Mesothelial cell of epicardium (in vitro differentiated cells): ENCODE measurements around the gene CREB3L4. TPM values are rescaled to one million over a fixed set of nuclear protein-coding genes. Genes with fewer than 3 reads are reported as not detected.

ENCODE experiments used
- DNase-seq, 2 experiments: peaks; one replicate each; pipeline ENCODE4 v3.0.0; 2021; ENCODE audit warnings: low spot score in 2 of 2; ENCODE audit not compliant: unreplicated experiment in 2 of 2
- H3K27ac Mint-ChIP-seq: 2 replicates; pipeline ENCODE4 v1.8.0; 2021; ENCODE audit warnings: mixed read lengths
- H3K27me3 Mint-ChIP-seq: 2 replicates; pipeline ENCODE4 v1.8.0; 2021; ENCODE audit warnings: low read depth, mixed read lengths
- H3K36me3 Mint-ChIP-seq: 2 replicates; pipeline ENCODE4 v1.8.0; 2021; ENCODE audit warnings: mixed read lengths
- H3K4me1 Mint-ChIP-seq: 2 replicates; pipeline ENCODE4 v1.8.0; 2021; ENCODE audit warnings: mixed read lengths
- H3K4me3 Mint-ChIP-seq: 2 replicates; pipeline ENCODE4 v1.8.0; 2021; ENCODE audit warnings: mild to moderate bottlenecking, moderate library complexity, mixed read lengths
- H3K9me3 Mint-ChIP-seq: 2 replicates; pipeline ENCODE4 v1.8.0; 2021; ENCODE audit warnings: mixed read lengths
- total RNA-seq: library from RNA; stranded (reverse); gene quantifications from 3 replicates; pipeline ENCODE4 v1.2.1, GENCODE V29; 2021
- TF ChIP-seq, protein P1 (sequence below): fragments of 200-600 bp; sonication (generic); IDR thresholded peaks from one replicate; pipeline ENCODE4 v1.5.0; 2021; ENCODE audit warnings: antibody characterized with exemption; ENCODE audit not compliant: unreplicated experiment

CREB3L4 gene, protein sequence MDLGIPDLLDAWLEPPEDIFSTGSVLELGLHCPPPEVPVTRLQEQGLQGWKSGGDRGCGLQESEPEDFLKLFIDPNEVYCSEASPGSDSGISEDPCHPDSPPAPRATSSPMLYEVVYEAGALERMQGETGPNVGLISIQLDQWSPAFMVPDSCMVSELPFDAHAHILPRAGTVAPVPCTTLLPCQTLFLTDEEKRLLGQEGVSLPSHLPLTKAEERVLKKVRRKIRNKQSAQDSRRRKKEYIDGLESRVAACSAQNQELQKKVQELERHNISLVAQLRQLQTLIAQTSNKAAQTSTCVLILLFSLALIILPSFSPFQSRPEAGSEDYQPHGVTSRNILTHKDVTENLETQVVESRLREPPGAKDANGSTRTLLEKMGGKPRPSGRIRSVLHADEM
- 29.9 to 33.1 TPM (median 31.1 TPM) in 3 replicates for total RNA-seq

DNA sequence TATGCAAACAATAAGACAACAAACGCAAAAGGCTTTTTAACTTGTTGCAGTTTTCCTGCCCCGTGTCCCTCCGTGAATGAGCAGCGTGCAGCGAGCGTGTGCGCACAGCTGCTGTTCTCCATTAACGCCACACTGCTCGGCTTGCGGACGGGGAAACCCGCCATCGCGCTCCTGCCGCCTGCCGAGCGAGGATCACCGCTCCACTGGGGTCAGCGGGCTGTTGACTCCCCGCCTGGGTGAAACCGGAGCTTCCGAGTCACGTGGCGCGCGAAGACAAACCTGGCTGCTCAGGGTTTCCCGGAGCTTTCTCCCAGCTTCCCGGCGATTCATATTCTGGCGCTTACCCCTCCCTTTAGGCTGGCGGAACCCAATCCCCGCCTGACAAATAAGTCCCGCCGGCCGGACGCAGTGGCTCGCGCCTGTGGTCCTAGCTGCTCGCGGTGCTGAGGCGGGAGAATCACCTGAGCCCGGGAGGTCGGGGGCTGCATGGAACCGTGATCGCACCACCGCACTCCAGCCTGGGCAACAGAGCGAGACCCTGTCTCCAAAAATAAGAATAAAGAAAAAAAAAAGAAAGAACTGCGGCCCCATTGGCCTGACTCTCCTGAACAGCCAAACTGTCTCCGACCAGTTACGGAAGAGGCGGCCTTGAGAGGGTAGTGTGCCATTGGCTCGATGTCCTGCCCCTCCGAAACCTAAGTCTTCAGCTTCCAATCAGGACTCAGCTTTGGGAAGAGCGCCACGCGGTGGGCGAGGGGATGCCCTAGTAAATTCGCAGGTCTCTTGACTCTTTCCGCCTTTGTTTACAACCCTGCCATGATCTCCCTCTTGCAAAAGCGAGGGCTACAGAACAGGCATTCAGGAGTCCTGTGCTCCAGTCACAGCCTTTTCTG is at the start of gene CREB3L4:
TSS of gene CREB3L4 (plus strand) at position 796 of the 893 bp plus-strand sequence. CDS start 624 bp downstream, outside the sequence.
- H3K4me3 Mint-ChIP-seq, result peak within 1 kb of the TSS; percentile 95
- DNase-seq, result peak; percentile 74 to 87
- H3K27ac Mint-ChIP-seq, result peak within 1 kb of the TSS; percentile 98
- no peaks in the 10 kb centered on the region for H3K27me3 Mint-ChIP-seq
- H3K4me1 Mint-ChIP-seq, result peaks cover 40% of the 10 kb centered on the region
- no peaks in the 10 kb centered on the region for H3K36me3 Mint-ChIP-seq
- no peaks in the 10 kb centered on the region for H3K9me3 Mint-ChIP-seq
- TF ChIP-seq, protein P1, sequence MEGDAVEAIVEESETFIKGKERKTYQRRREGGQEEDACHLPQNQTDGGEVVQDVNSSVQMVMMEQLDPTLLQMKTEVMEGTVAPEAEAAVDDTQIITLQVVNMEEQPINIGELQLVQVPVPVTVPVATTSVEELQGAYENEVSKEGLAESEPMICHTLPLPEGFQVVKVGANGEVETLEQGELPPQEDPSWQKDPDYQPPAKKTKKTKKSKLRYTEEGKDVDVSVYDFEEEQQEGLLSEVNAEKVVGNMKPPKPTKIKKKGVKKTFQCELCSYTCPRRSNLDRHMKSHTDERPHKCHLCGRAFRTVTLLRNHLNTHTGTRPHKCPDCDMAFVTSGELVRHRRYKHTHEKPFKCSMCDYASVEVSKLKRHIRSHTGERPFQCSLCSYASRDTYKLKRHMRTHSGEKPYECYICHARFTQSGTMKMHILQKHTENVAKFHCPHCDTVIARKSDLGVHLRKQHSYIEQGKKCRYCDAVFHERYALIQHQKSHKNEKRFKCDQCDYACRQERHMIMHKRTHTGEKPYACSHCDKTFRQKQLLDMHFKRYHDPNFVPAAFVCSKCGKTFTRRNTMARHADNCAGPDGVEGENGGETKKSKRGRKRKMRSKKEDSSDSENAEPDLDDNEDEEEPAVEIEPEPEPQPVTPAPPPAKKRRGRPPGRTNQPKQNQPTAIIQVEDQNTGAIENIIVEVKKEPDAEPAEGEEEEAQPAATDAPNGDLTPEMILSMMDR, result no peak

DNA sequence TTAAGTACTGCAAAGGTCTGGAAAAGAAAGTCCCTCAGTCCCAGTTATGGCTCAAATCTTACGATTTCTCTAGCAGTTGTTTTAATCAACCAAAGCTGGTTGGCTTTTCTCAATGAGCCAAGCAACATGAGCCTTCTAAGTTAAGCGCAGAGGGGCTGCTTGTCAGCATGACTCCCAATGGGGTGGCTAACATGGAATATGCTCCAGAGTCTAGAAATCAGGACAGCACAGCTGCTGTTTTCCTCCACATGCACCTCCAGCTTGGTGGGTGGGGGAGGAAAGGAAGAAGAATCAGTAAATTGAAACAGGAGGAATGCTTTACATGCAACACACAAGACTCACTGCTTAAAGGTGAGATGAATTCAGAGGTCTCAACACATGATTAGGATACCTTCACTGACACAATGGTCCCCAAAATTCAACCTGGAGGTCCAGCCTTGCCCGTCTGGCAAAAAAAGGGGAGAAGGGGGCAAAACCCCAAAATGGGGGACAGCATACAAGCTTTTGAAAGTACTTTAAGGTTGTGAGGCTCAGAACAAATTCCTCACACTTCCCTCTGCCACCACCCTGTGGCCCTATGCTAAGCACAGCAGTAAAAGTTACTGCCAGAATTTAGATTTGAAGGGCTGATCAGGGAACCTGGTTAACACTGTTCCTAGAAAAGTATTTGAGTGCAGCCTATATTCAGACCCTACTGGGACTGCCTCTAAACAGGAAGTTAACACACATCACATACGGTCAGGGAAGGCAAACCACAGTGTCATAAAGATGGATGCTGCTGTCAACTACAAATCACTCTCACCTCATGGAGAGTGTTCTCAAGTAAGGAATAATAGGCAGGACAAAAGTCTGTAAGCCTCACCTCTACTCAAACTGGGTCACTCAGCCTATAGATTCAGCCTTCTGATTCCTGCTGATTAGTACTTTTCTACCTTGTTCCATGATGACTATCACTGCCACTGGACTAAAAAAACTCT is 47.5 kb upstream of the CREB3L4 start:
- no peaks in the 10 kb centered on the region for H3K36me3 Mint-ChIP-seq
- H3K9me3 Mint-ChIP-seq, result no peaks in the 10 kb centered on the region
- DNase-seq, result no peak
- no peaks in the 10 kb centered on the region for H3K27me3 Mint-ChIP-seq
- peak overlapping the region; percentile 83 for H3K27ac Mint-ChIP-seq
- H3K4me1 Mint-ChIP-seq, result peaks cover 44% of the 10 kb centered on the region
- peak overlapping the region; percentile 94 for H3K4me3 Mint-ChIP-seq
- TF ChIP-seq, protein P1, result no peak

DNA sequence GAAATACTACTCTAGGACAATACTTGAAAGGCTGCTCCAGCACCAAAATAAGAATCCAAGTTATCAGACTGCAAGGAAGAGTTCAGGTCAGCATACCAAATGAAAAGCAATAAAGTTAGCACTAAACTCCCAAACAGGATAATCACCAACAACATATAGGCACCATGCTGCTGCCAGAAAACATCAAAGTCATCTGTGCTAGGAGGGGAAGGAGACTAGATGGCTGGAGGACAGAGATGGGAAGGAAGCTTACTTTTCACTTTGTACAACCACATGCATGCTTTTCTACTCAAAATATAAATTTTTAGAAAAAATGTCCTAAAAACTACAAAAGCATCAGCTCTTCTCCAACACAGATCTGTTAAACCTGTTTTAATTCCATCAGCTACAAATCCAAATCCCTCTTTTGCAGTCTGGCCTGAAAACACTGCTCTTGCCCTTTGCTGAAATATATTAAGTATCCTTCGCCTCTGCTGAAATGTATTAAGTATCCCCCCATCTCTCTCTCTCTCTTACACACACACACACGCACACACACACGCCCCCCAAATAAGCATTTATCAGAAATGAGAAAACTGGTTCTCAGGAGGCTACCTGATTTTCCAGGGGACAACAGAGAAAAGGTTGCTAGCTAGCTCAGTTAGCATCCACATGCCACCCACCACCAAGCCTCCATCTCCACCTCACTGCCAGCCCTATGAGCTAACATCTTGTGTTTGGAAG is 46.5 kb upstream of the CREB3L4 start:
- Mint-ChIP-seq H3K27me3 (no peaks in the 10 kb centered on the region), H3K4me3 (peak overlapping the region; percentile 94), H3K9me3 (no peaks in the 10 kb centered on the region), H3K27ac (peak overlapping the region; percentile 93), H3K4me1 (peaks cover 44% of the 10 kb centered on the region), H3K36me3 (no peaks in the 10 kb centered on the region)
- TF ChIP-seq, protein P1, result no peak
- no peak for DNase-seq

DNA sequence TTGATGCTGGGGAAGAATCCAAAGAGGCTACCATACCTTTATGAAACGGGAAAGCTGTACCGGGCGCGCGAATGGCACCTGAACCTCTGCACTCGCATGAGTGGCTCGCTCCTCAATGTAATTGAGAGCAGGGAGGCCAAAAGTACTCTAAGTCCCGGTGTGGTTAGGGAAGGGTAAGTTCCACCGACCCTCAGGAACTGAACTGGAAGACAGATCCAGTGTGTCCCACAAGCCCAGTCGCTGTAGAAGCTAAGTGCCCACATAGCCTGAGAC is 46.0 kb upstream of the CREB3L4 start:
- Mint-ChIP-seq H3K4me1 (peaks cover 44% of the 10 kb centered on the region), H3K36me3 (no peaks in the 10 kb centered on the region), H3K27me3 (no peaks in the 10 kb centered on the region), H3K9me3 (no peaks in the 10 kb centered on the region), H3K4me3 (peak overlapping the region; percentile 94), H3K27ac (peak overlapping the region; percentile 93)
- no peak for DNase-seq
- TF ChIP-seq, protein P1, result no peak
